Activated T-helper 2 cell treated with anti-CD3 and anti-CD28 coated beads, Interferon-gamma antibody, Interleukin-2, Interleukin-4, amounts not matched to agents 10 μg/mL and 5 μg/mL and 100 μg/mL, durations not matched to agents 14 hours and 24 hours and 36 hours (primary cell): ENCODE results near the gene SLC2A1. TPM values are rescaled to one million over a fixed set of nuclear protein-coding genes. Genes with fewer than 3 reads are reported as not detected.

Experiments used
- DNase-seq: peaks from one replicate; pipeline ENCODE4 v3.0.0; 2021; ENCODE audit warnings: low spot score
- H3K27ac Mint-ChIP-seq: one replicate; pipeline ENCODE4 v1.8.0; 2021; ENCODE audit warnings: mixed read lengths
- H3K27me3 Mint-ChIP-seq: one replicate; pipeline ENCODE4 v1.8.0; 2021; ENCODE audit warnings: low read depth, mixed read lengths
- H3K36me3 Mint-ChIP-seq: one replicate; pipeline ENCODE4 v1.8.0; 2021; ENCODE audit warnings: low read depth, mixed read lengths
- H3K4me1 Mint-ChIP-seq: one replicate; pipeline ENCODE4 v1.8.0; 2021; ENCODE audit warnings: low read depth, mixed read lengths
- H3K4me3 Mint-ChIP-seq: one replicate; pipeline ENCODE4 v1.8.0; 2021; ENCODE audit warnings: low read depth, mild to moderate bottlenecking, moderate library complexity, mixed read lengths
- H3K9me3 Mint-ChIP-seq: one replicate; pipeline ENCODE4 v1.8.0; 2021; ENCODE audit warnings: mixed read lengths
- intact Hi-C: fragments of 100-400 bp; cut with micrococcal nuclease; formaldehyde crosslinking; loops from one replicate; pipeline ENCODE4 v1.15.1; 2023
- total RNA-seq: library from RNA; stranded (reverse); gene quantifications from 2 replicates; pipeline ENCODE4 v1.2.3, GENCODE V29; 2022

SLC2A1 gene
- 143 and 155 TPM in 2 replicates for total RNA-seq

- Mint-ChIP-seq H3K9me3 (no peaks in the 10 kb centered on the region), H3K4me1 (peaks cover 52% of the 10 kb centered on the region), H3K4me3 (peak within 1 kb of the TSS; percentile 97), H3K27ac (peak within 1 kb of the TSS; percentile 100), H3K36me3 (peaks cover 42% of the 10 kb centered on the region), H3K27me3 (peaks cover 2% of the 10 kb centered on the region)
- peak; percentile 91 for DNase-seq
- intact Hi-C loops: loop anchor here (1.0 to 2.0 kb wide), 4 partner anchors 12 to 191 kb away; partner anchors contain the start of genes C1orf50, ERMAP, P3H1 and SVBP
These were observed at the start of gene SLC2A1 for GRCh38 chr1:42958488-42959319. Gene SLC2A1 (minus strand): TSS chr1:42958868. CDS start chr1:42958651, 217 bp downstream.

GRCh38 chr1:43007377-43008114 is 48.9 kb upstream of the SLC2A1 start:
- H3K36me3 Mint-ChIP-seq: no peaks in the 10 kb centered on the region
- intact Hi-C loops: no loop called here

GRCh38 chr1:43005460-43006361 is 47.0 kb upstream of the SLC2A1 start:
- H3K4me1 Mint-ChIP-seq: no peaks in the 10 kb centered on the region
- peaks cover 2% of the 10 kb centered on the region for H3K27me3 Mint-ChIP-seq
- DNase-seq: no peak
- no peaks in the 10 kb centered on the region for H3K9me3 Mint-ChIP-seq
- H3K4me3 Mint-ChIP-seq: no peak overlapping the region
- intact Hi-C loops: no loop called here
- no peaks in the 10 kb centered on the region for H3K36me3 Mint-ChIP-seq
- no peak overlapping the region for H3K27ac Mint-ChIP-seq

More at GRCh38 chr1:43007377-43008114, 48.9 kb upstream of the SLC2A1 start:
- H3K4me3 Mint-ChIP-seq: no peak overlapping the region
- H3K27ac Mint-ChIP-seq: no peak overlapping the region
- H3K4me1 Mint-ChIP-seq: no peaks in the 10 kb centered on the region
- DNase-seq: no peak
- H3K27me3 Mint-ChIP-seq: peaks cover 2% of the 10 kb centered on the region
- no peaks in the 10 kb centered on the region for H3K9me3 Mint-ChIP-seq

- no peaks in the 10 kb centered on the region for H3K36me3 Mint-ChIP-seq
- no peak overlapping the region for H3K4me3 Mint-ChIP-seq
- no peak overlapping the region for H3K27ac Mint-ChIP-seq
- no peaks in the 10 kb centered on the region for H3K4me1 Mint-ChIP-seq
- intact Hi-C loops: no loop called here
- no peaks in the 10 kb centered on the region for H3K9me3 Mint-ChIP-seq
- peaks cover 2% of the 10 kb centered on the region for H3K27me3 Mint-ChIP-seq
- no peak for DNase-seq
These were observed 46.2 kb upstream of the SLC2A1 start for GRCh38 chr1:43004587-43005459.

GRCh38 chr1:43002766-43003165 is 44.1 kb upstream of the SLC2A1 start:
- Mint-ChIP-seq H3K27ac (no peak overlapping the region), H3K27me3 (no peaks in the 10 kb centered on the region), H3K4me1 (no peaks in the 10 kb centered on the region), H3K4me3 (no peak overlapping the region), H3K9me3 (no peaks in the 10 kb centered on the region), H3K36me3 (no peaks in the 10 kb centered on the region)
- intact Hi-C loops: no loop called here
- no peak for DNase-seq

- Mint-ChIP-seq H3K27me3 (no peaks in the 10 kb centered on the region), H3K4me1 (no peaks in the 10 kb centered on the region), H3K27ac (no peak overlapping the region), H3K4me3 (no peak overlapping the region), H3K36me3 (no peaks in the 10 kb centered on the region), H3K9me3 (no peaks in the 10 kb centered on the region)
- intact Hi-C loops: no loop called here
- DNase-seq: no peak
These were observed 43.4 kb upstream of the SLC2A1 start for GRCh38 chr1:43002116-43002515.

GRCh38 chr1:43001434-43001833 is 42.8 kb upstream of the SLC2A1 start:
- no peaks in the 10 kb centered on the region for H3K27me3 Mint-ChIP-seq
- H3K9me3 Mint-ChIP-seq: no peaks in the 10 kb centered on the region
- no peak overlapping the region for H3K4me3 Mint-ChIP-seq
- DNase-seq: no peak
- intact Hi-C loops: no loop called here
- no peak overlapping the region for H3K27ac Mint-ChIP-seq
- no peaks in the 10 kb centered on the region for H3K4me1 Mint-ChIP-seq
- H3K36me3 Mint-ChIP-seq: no peaks in the 10 kb centered on the region

GRCh38 chr1:43000271-43000670 is 41.6 kb upstream of the SLC2A1 start:
- no peak overlapping the region for H3K4me3 Mint-ChIP-seq
- no peak for DNase-seq
- H3K36me3 Mint-ChIP-seq: no peaks in the 10 kb centered on the region
- no peak overlapping the region for H3K27ac Mint-ChIP-seq
- no peaks in the 10 kb centered on the region for H3K27me3 Mint-ChIP-seq
- intact Hi-C loops: no loop called here
- no peaks in the 10 kb centered on the region for H3K9me3 Mint-ChIP-seq
- no peaks in the 10 kb centered on the region for H3K4me1 Mint-ChIP-seq

GRCh38 chr1:42999308-42999707 is 40.6 kb upstream of the SLC2A1 start:
- Mint-ChIP-seq H3K4me3 (no peak overlapping the region), H3K4me1 (no peaks in the 10 kb centered on the region), H3K27me3 (no peaks in the 10 kb centered on the region), H3K36me3 (no peaks in the 10 kb centered on the region), H3K27ac (no peak overlapping the region), H3K9me3 (no peaks in the 10 kb centered on the region)
- intact Hi-C loops: no loop called here
- no peak for DNase-seq

- no peak for DNase-seq
- intact Hi-C loops: no loop called here
- H3K36me3 Mint-ChIP-seq: no peaks in the 10 kb centered on the region
- H3K9me3 Mint-ChIP-seq: no peaks in the 10 kb centered on the region
- no peaks in the 10 kb centered on the region for H3K27me3 Mint-ChIP-seq
- no peak overlapping the region for H3K27ac Mint-ChIP-seq
- no peaks in the 10 kb centered on the region for H3K4me1 Mint-ChIP-seq
- H3K4me3 Mint-ChIP-seq: no peak overlapping the region
These were observed 39.7 kb upstream of the SLC2A1 start for GRCh38 chr1:42998386-42998785.

- Mint-ChIP-seq H3K36me3 (no peaks in the 10 kb centered on the region), H3K9me3 (no peaks in the 10 kb centered on the region), H3K27ac (no peak overlapping the region), H3K4me1 (no peaks in the 10 kb centered on the region), H3K4me3 (no peak overlapping the region), H3K27me3 (no peaks in the 10 kb centered on the region)
- intact Hi-C loops: no loop called here
- no peak for DNase-seq
These were observed 37.8 kb upstream of the SLC2A1 start for GRCh38 chr1:42996384-42996970.
